ENCODE data around the gene CLEC20A. TPM values are rescaled to one million over a fixed set of nuclear protein-coding genes. Genes with fewer than 3 reads are reported as not detected.

CLEC20A gene
- total and polyA plus RNA-seq, 2 donors (not counting 1 experiment from before 2014, with no cell fraction given): 4.9 to 5.2 TPM

GRCh38 chr1:178506177-178506576 is 9.4 kb upstream of the CLEC20A start:
- Mint-ChIP-seq H3K4me1 (no peaks in the 10 kb centered on the region), H3K27ac (no peak overlapping the region), H3K4me3 (no peak overlapping the region), H3K9me3 (ENCODE audit: insufficient read depth) (no peaks in the 10 kb centered on the region), H3K27me3 (peaks cover 8% of the 10 kb centered on the region)
- Histone ChIP-seq H3K4me3 (ENCODE audit: control extremely low read depth in 1 of 5, extremely low read depth in 1 of 5, insufficient read depth in 1 of 5, low read depth in 2 of 5, low read length in 4 of 5) (no peak overlapping the region), H3K9me3 (ENCODE audit: control extremely low read depth in 1 of 3, control insufficient read depth in 2 of 3, insufficient read depth in 1 of 3, low read length in 2 of 3) (no peaks in the 10 kb centered on the region), H3K9ac (ENCODE audit: low read length) (no peak overlapping the region), H3K4me1 (ENCODE audit: control insufficient read depth in 2 of 2, insufficient read depth in 2 of 2, low read length in 2 of 2) (no peaks in the 10 kb centered on the region), H3K27me3 (replicated peaks in 1 of 4; ENCODE audit: control extremely low read depth in 1 of 4, control insufficient read depth in 3 of 4, insufficient read depth in 4 of 4, low read length in 3 of 4) (peaks cover 0 to 7% (median 3%) of the 10 kb centered on the region in 4 experiments), H3K79me2 (ENCODE audit: control insufficient read depth, insufficient read depth, low read length) (no peaks in the 10 kb centered on the region), H3K4me2 (replicated peaks; ENCODE audit: low read depth, low read length, poor library complexity, severe bottlenecking) (no peak overlapping the region), H2AFZ (ENCODE audit: insufficient read depth, low read depth, low read length, poor library complexity, severe bottlenecking) (no peak overlapping the region), H4K20me1 (ENCODE audit: control insufficient read depth, insufficient read depth, low read length, poor library complexity, severe bottlenecking) (no peaks in the 10 kb centered on the region), H3K27ac (ENCODE audit: low read length in 2 of 2) (no peak overlapping the region), H3K36me3 (replicated peaks in 1 of 2; ENCODE audit: control extremely low read depth in 1 of 2, control insufficient read depth in 1 of 2, extremely low read depth in 1 of 2, insufficient read depth in 2 of 2, low read length in 1 of 2) (no peaks in the 10 kb centered on the region)
- intact Hi-C loops (cut with micrococcal nuclease): no loop called here
- POLR2A ChIA-PET: no interaction called here
- DNase-seq (no peak), ATAC-seq (ENCODE audit: low read depth) (no peak)
- TF ChIP-seq EZH2 (IDR thresholded peaks at IDR 0.05; ENCODE audit: borderline replicate concordance, insufficient read depth, low read depth, low read length, poor library complexity, severe bottlenecking): no peak
- no peak for TF ChIP-seq CTCF (IDR thresholded peaks at IDR 0.05)
- CTCF ChIA-PET: interaction anchor here (1.2 to 1.7 kb wide), 3 partner anchors 10 to 195 kb away, joined by 3 to 8 read pairs (median 3); no protein-coding TSS in a partner anchor
- 100% methylated on average over 3 of the region's 6 CpGs for WGBS (ENCODE audit: insufficient coverage)

- intact Hi-C loops (cut with micrococcal nuclease): no loop called here
- DNase-seq (no peak), ATAC-seq (ENCODE audit: low read depth) (no peak)
- POLR2A ChIA-PET: interaction anchor here (0.7 kb wide), 1 partner anchor 39 kb away, joined by 4 read pairs; no protein-coding TSS in a partner anchor
- Histone ChIP-seq H3K9me3 (ENCODE audit: control extremely low read depth in 1 of 3, control insufficient read depth in 2 of 3, insufficient read depth in 1 of 3, low read length in 2 of 3) (no peaks in the 10 kb centered on the region), H3K4me2 (replicated peaks; ENCODE audit: low read depth, low read length, poor library complexity, severe bottlenecking) (no peak overlapping the region), H3K4me3 (ENCODE audit: control extremely low read depth in 1 of 5, extremely low read depth in 1 of 5, insufficient read depth in 1 of 5, low read depth in 2 of 5, low read length in 4 of 5) (no peak overlapping the region), H3K4me1 (ENCODE audit: control insufficient read depth in 2 of 2, insufficient read depth in 2 of 2, low read length in 2 of 2) (no peaks in the 10 kb centered on the region), H3K27ac (ENCODE audit: low read length in 2 of 2) (no peak overlapping the region), H2AFZ (ENCODE audit: insufficient read depth, low read depth, low read length, poor library complexity, severe bottlenecking) (no peak overlapping the region), H3K9ac (ENCODE audit: low read length) (no peak overlapping the region), H3K36me3 (replicated peaks in 1 of 2; ENCODE audit: control extremely low read depth in 1 of 2, control insufficient read depth in 1 of 2, extremely low read depth in 1 of 2, insufficient read depth in 2 of 2, low read length in 1 of 2) (no peaks in the 10 kb centered on the region), H3K27me3 (replicated peaks in 1 of 4; ENCODE audit: control extremely low read depth in 1 of 4, control insufficient read depth in 3 of 4, insufficient read depth in 4 of 4, low read length in 3 of 4) (peaks cover 0 to 7% (median 3%) of the 10 kb centered on the region in 4 experiments), H3K79me2 (ENCODE audit: control insufficient read depth, insufficient read depth, low read length) (no peaks in the 10 kb centered on the region), H4K20me1 (ENCODE audit: control insufficient read depth, insufficient read depth, low read length, poor library complexity, severe bottlenecking) (no peaks in the 10 kb centered on the region)
- Mint-ChIP-seq H3K4me3 (no peak overlapping the region), H3K4me1 (no peaks in the 10 kb centered on the region), H3K9me3 (ENCODE audit: insufficient read depth) (no peaks in the 10 kb centered on the region), H3K27ac (no peak overlapping the region), H3K27me3 (peaks cover 8% of the 10 kb centered on the region)
- 95% methylated on average over 4 of the region's 4 CpGs for WGBS (ENCODE audit: insufficient coverage)
- TF ChIP-seq CTCF (IDR thresholded peaks at IDR 0.05) (no peak), EZH2 (IDR thresholded peaks at IDR 0.05; ENCODE audit: borderline replicate concordance, insufficient read depth, low read depth, low read length, poor library complexity, severe bottlenecking) (no peak)
- CTCF ChIA-PET: interaction anchor here (1.0 to 6.8 kb wide), 2 partner anchors 9 to 194 kb away, joined by 5 to 120 read pairs; no protein-coding TSS in a partner anchor
These were observed 7.5 kb upstream of the CLEC20A start for GRCh38 chr1:178504286-178504685.
